PC-3 (cell line): Measurements from ENCODE around the gene UBE3C. TPM values are rescaled to one million over a fixed set of nuclear protein-coding genes. Genes with fewer than 3 reads are reported as not detected.

Source experiments
- ATAC-seq: fragments of 200-7000 bp; cut with Tn5 transposase; 2 replicates; pipeline ENCODE4 v1.9.1; 2020; ENCODE audit warnings: mild to moderate bottlenecking, moderate library complexity
- BruUV-seq: library from RNA; stranded (reverse); fragments of 400-500 nt; replicated peaks from 2 replicates; lab custom pipeline; 2021; lab: Mats Ljungman, UMichigan
- CTCF ChIA-PET: fragments of 300-600 bp; sonication (Branson Sonifier 250); formaldehyde crosslinking; loops from one replicate; lab custom pipeline; 2022; ENCODE audit warnings: antibody characterized with exemption; lab: Charles Lee
- POLR2A ChIA-PET: fragments of 300-600 bp; sonication (Branson Sonifier 250); formaldehyde crosslinking; loops from one replicate; lab custom pipeline; 2022; ENCODE audit warnings: antibody characterized with exemption; ENCODE audit not compliant: unreplicated experiment; lab: Charles Lee
- DNase-seq: peaks from one replicate; pipeline ENCODE4 v3.0.0-alpha.2; 2015
- H2AFZ ChIP-seq: fragments of 300-600 bp; sonication (generic); 2 replicates; pipeline ENCODE4 v1.6.0; 2016; ENCODE audit warnings: antibody characterized with exemption, low read length
- H3F3A ChIP-seq: fragments of 300-600 bp; sonication (generic); one replicate; pipeline ENCODE4 v1.6.0; 2017; ENCODE audit warnings: antibody characterized with exemption, low read length, control low read depth, mild to moderate bottlenecking; ENCODE audit not compliant: unreplicated experiment
- H3K27ac ChIP-seq: fragments of 300-600 bp; sonication (generic); 2 replicates; pipeline ENCODE4 v1.5.1; 2016; ENCODE audit warnings: mild to moderate bottlenecking, low read length
- H3K27me3 ChIP-seq: fragments of 300-600 bp; sonication (generic); 2 replicates; pipeline ENCODE4 v1.6.1; 2016; ENCODE audit warnings: low read length, mixed read lengths
- H3K36me3 ChIP-seq: fragments of 300-600 bp; sonication (generic); 2 replicates; pipeline ENCODE4 v1.6.1; 2016; ENCODE audit warnings: low read depth, mixed run types, low read length, mixed read lengths
- H3K4me1 ChIP-seq: fragments of 300-600 bp; sonication (generic); 2 replicates; pipeline ENCODE4 v1.5.1; 2016; ENCODE audit warnings: low read length; ENCODE audit not compliant: insufficient read depth
- H3K4me2 ChIP-seq: fragments of 300-600 bp; sonication (generic); 2 replicates; pipeline ENCODE4 v1.6.0; 2016; ENCODE audit warnings: low read length
- H3K4me3 ChIP-seq: fragments of 300-600 bp; sonication (generic); 2 replicates; pipeline ENCODE4 v1.5.1; 2016; ENCODE audit warnings: mild to moderate bottlenecking, low read length, mixed read lengths
- H3K79me2 ChIP-seq: fragments of 300-600 bp; sonication (generic); 2 replicates; pipeline ENCODE4 v1.6.1; 2017; ENCODE audit warnings: low read length, mixed read lengths
- H3K9ac ChIP-seq: fragments of 300-600 bp; sonication (generic); 2 replicates; pipeline ENCODE4 v1.6.0; 2016; ENCODE audit warnings: mild to moderate bottlenecking, low read length
- H3K9me2 ChIP-seq: fragments of 300-600 bp; sonication (generic); replicated peaks from 2 replicates; pipeline ENCODE4 v1.6.1; 2016; ENCODE audit warnings: mixed run types, low read length, mixed read lengths
- H3K9me3 ChIP-seq: fragments of 300-600 bp; sonication (generic); 2 replicates; pipeline ENCODE4 v1.6.1; 2016; ENCODE audit warnings: low read length, mixed read lengths
- H4K20me1 ChIP-seq: fragments of 300-600 bp; sonication (generic); 2 replicates; pipeline ENCODE4 v1.6.1; 2016; ENCODE audit warnings: low read length, mixed read lengths
- CTCF ChIP-seq: fragments of 300-600 bp; sonication (generic); conservative IDR thresholded peaks from 2 replicates; pipeline ENCODE4 v1.5.1; 2017; ENCODE audit warnings: antibody characterized with exemption, low read depth, mild to moderate bottlenecking, low read length
- EZH2 ChIP-seq: fragments of 300-600 bp; sonication (generic); IDR thresholded peaks from one replicate; pipeline ENCODE4 v1.6.1; 2017; ENCODE audit warnings: antibody characterized with exemption, mild to moderate bottlenecking, low read length; ENCODE audit not compliant: unreplicated experiment
- EZH2phosphoT487 ChIP-seq: fragments of 300-600 bp; sonication (generic); IDR thresholded peaks from 2 replicates; pipeline ENCODE4 v1.6.1; 2018; ENCODE audit warnings: mild to moderate bottlenecking, antibody characterized with exemption, low read length, borderline replicate concordance
- intact Hi-C: fragments of 100-400 bp; cut with micrococcal nuclease; formaldehyde crosslinking; loops from 2 replicates; pipeline ENCODE4 v1.9.0; 2023
- total RNA-seq: library from RNA; depleted of rRNA; stranded (reverse); fragments of >200 nt; gene quantifications from 2 replicates; pipeline ENCODE4 v1.2.3, GENCODE V29; 2014

The UBE3C gene
- total RNA-seq, 1 experiment from 2014 or later, result 86.6 TPM

- Histone ChIP-seq H3K4me3 (no peak overlapping the region), H3K9ac (no peak overlapping the region), H3K79me2 (peaks cover 100% of the 10 kb centered on the region), H3K9me3 (no peaks in the 10 kb centered on the region), H3K4me2 (no peak overlapping the region), H3K4me1 (no peaks in the 10 kb centered on the region), H3F3A (no peaks in the 10 kb centered on the region), H3K27ac (no peak overlapping the region), H3K9me2 (no peaks in the 10 kb centered on the region), H3K36me3 (peaks cover 11% of the 10 kb centered on the region), H2AFZ (no peak overlapping the region), H3K27me3 (no peaks in the 10 kb centered on the region), H4K20me1 (peaks cover 87% of the 10 kb centered on the region)
- ChIA-PET POLR2A (no interaction called here), CTCF (no interaction called here)
- BruUV-seq, result no TSS peak
- DNase-seq (no peak), ATAC-seq (no peak)
- TF ChIP-seq EZH2, result no peak
- TF ChIP-seq EZH2phosphoT487, result no peak
- TF ChIP-seq CTCF, result no peak
- intact Hi-C loops, result no loop called here
These were observed 13.1 kb downstream of the UBE3C start for GRCh38 chr7:157151626-157152339.

- Histone ChIP-seq H3K27me3 (no peaks in the 10 kb centered on the region), H3K36me3 (peaks cover 4% of the 10 kb centered on the region; the same call in 1 of the 2 replicates), H3K4me3 (no peak overlapping the region), H3K9ac (no peak overlapping the region), H3F3A (no peaks in the 10 kb centered on the region), H3K4me2 (no peak overlapping the region), H2AFZ (no peak overlapping the region), H3K79me2 (peaks cover 100% of the 10 kb centered on the region), H3K9me3 (no peaks in the 10 kb centered on the region), H4K20me1 (peaks cover 85% of the 10 kb centered on the region), H3K9me2 (no peaks in the 10 kb centered on the region), H3K27ac (no peak overlapping the region), H3K4me1 (no peaks in the 10 kb centered on the region)
- CTCF ChIA-PET, result no interaction called here
- DNase-seq, result no peak
- POLR2A ChIA-PET, result no interaction called here
- intact Hi-C loops, result no loop called here
- BruUV-seq, result no TSS peak
- TF ChIP-seq EZH2 (no peak), EZH2phosphoT487 (no peak), CTCF (no peak)
- ATAC-seq, result no peak
These were observed 13.7 kb downstream of the UBE3C start for GRCh38 chr7:157152391-157152937.

- no peak for ATAC-seq
- no peaks in the 10 kb centered on the region for H3K36me3 ChIP-seq
- no peak for DNase-seq
- no peak for TF ChIP-seq EZH2
- TF ChIP-seq CTCF, result no peak
- no peak for TF ChIP-seq EZH2phosphoT487
- no peaks in the 10 kb centered on the region for H3K9me2 ChIP-seq
- H3K27me3 ChIP-seq, result no peaks in the 10 kb centered on the region
- BruUV-seq, result no TSS peak
- H3K4me3 ChIP-seq, result no peak overlapping the region
- H4K20me1 ChIP-seq, result peaks cover 80% of the 10 kb centered on the region
- H2AFZ ChIP-seq, result no peak overlapping the region
- H3K4me1 ChIP-seq, result no peaks in the 10 kb centered on the region
- no peak overlapping the region for H3K4me2 ChIP-seq
- ChIA-PET CTCF (no interaction called here), POLR2A (no interaction called here)
- no peak overlapping the region for H3K27ac ChIP-seq
- no peaks in the 10 kb centered on the region for H3F3A ChIP-seq
- H3K9me3 ChIP-seq, result no peaks in the 10 kb centered on the region
- intact Hi-C loops, result no loop called here
- peaks cover 99% of the 10 kb centered on the region for H3K79me2 ChIP-seq
- no peak overlapping the region for H3K9ac ChIP-seq
These were observed 14.5 kb downstream of the UBE3C start for GRCh38 chr7:157153260-157153659.
